Liver (tissue), 9 donors: ENCODE results near the gene MADD. TPM values are rescaled to one million over a fixed set of nuclear protein-coding genes. Genes with fewer than 3 reads are reported as not detected.
A peak's percentile ranks its signal among the peaks of the same experiment; 100 is the strongest.

ENCODE experiments used
- DNase-seq: peaks from one replicate; pipeline ENCODE4 v3.0.0-alpha.2; 2017; ENCODE audit warnings: low spot score
- H3K27ac ChIP-seq, 2 donors: one replicate each; pipeline ENCODE4 v1.7.0; 2013; ENCODE audit warnings: inconsistent platforms in 2 of 2, low read length in 2 of 2, control low read depth in 1 of 2, low read depth in 1 of 2, mild to moderate bottlenecking in 1 of 2
- H3K27me3 ChIP-seq, 4 donors: one replicate each; pipeline versions ENCODE4 v1.6.1 to v1.7.0; 2013; ENCODE audit warnings: low read length in 3 of 4, inconsistent platforms in 1 of 4, mild to moderate bottlenecking in 1 of 4, moderate library complexity in 1 of 4; ENCODE audit not compliant: control insufficient read depth in 4 of 4, insufficient read depth in 4 of 4
- H3K36me3 ChIP-seq, 4 donors: one replicate each; pipeline versions ENCODE4 v1.6.1 to v1.7.0; 2013; ENCODE audit warnings: low read length in 3 of 4, mild to moderate bottlenecking in 3 of 4, low read depth in 1 of 4, moderate library complexity in 1 of 4; ENCODE audit not compliant: control insufficient read depth in 4 of 4, insufficient read depth in 3 of 4
- H3K4me1 ChIP-seq, 4 donors: one replicate each; pipeline versions ENCODE4 v1.6.1 to v1.7.0; 2013; ENCODE audit warnings: low read length in 3 of 4, mild to moderate bottlenecking in 3 of 4, moderate library complexity in 1 of 4; ENCODE audit not compliant: control insufficient read depth in 4 of 4, insufficient read depth in 4 of 4
- H3K4me3 ChIP-seq, 3 donors: one replicate each; pipeline versions ENCODE4 v1.6.1 to v1.7.0; 2013; ENCODE audit warnings: low read length in 3 of 3, control low read depth in 1 of 3, low read depth in 1 of 3, mild to moderate bottlenecking in 1 of 3
- H3K9ac ChIP-seq, 2 donors: one replicate each; pipeline ENCODE4 v1.7.0; 2013; ENCODE audit warnings: low read length in 2 of 2, mild to moderate bottlenecking in 2 of 2, moderate library complexity in 2 of 2, control low read depth in 1 of 2, low read depth in 1 of 2
- H3K9me3 ChIP-seq, 4 donors: one replicate each; pipeline versions ENCODE4 v1.6.1 to v1.7.0; 2013; ENCODE audit warnings: low read length in 3 of 4; ENCODE audit not compliant: control insufficient read depth in 4 of 4
- CTCF ChIP-seq: fragments of 150-350 bp; IDR thresholded peaks from 2 replicates; pipeline ENCODE4 v1.5.1; 2017; ENCODE audit warnings: improper control_type of control experiment, low read depth, low read length; ENCODE audit not compliant: missing input control
- EGR1 ChIP-seq, 2 donors: IDR thresholded peaks; 2 replicates each; pipeline ENCODE4 v1.6.1; 2016 to 2018; ENCODE audit warnings: antibody characterized with exemption in 2 of 2, low read depth in 2 of 2
- FOXA1 ChIP-seq: IDR thresholded peaks from 2 replicates; pipeline ENCODE4 v1.6.1; 2016; ENCODE audit warnings: antibody characterized with exemption
- FOXA2 ChIP-seq: IDR thresholded peaks from 2 replicates; pipeline ENCODE4 v1.6.1; 2016; ENCODE audit warnings: antibody characterized with exemption
- GABPA ChIP-seq, 2 donors: IDR thresholded peaks in 1 of 2; conservative IDR thresholded peaks in 1 of 2; 2 replicates each; pipeline ENCODE4 v1.6.1; 2016; ENCODE audit warnings: antibody characterized with exemption in 2 of 2, mild to moderate bottlenecking in 1 of 2, moderate library complexity in 1 of 2
- HNF4A ChIP-seq, 2 donors: conservative IDR thresholded peaks; 2 replicates each; pipeline ENCODE4 v1.6.1; 2016; ENCODE audit warnings: antibody characterized with exemption in 2 of 2, mild to moderate bottlenecking in 2 of 2
- HNF4G ChIP-seq: IDR thresholded peaks from 2 replicates; pipeline ENCODE4 v1.6.1; 2016; ENCODE audit warnings: antibody characterized with exemption
- JUND ChIP-seq, 2 donors: IDR thresholded peaks; 2 replicates each; pipeline ENCODE4 v1.6.1; 2016; ENCODE audit warnings: antibody characterized with exemption in 2 of 2
- MAX ChIP-seq: IDR thresholded peaks from 2 replicates; pipeline ENCODE4 v1.6.1; 2016; ENCODE audit warnings: antibody characterized with exemption
- NR2F2 ChIP-seq: IDR thresholded peaks from 2 replicates; pipeline ENCODE4 v1.6.1; 2016; ENCODE audit warnings: antibody characterized with exemption
- RAD21 ChIP-seq, 2 donors: IDR thresholded peaks; 2 replicates each; pipeline ENCODE4 v1.6.1; 2016; ENCODE audit warnings: antibody characterized with exemption in 2 of 2, mild to moderate bottlenecking in 2 of 2
- RXRA ChIP-seq, 2 donors: IDR thresholded peaks; 2 replicates each; pipeline ENCODE4 v1.6.1; 2017 to 2018; ENCODE audit warnings: antibody characterized with exemption in 2 of 2, mild to moderate bottlenecking in 1 of 2
- SP1 ChIP-seq: IDR thresholded peaks from 2 replicates; pipeline ENCODE4 v1.6.1; 2018; ENCODE audit warnings: antibody characterized with exemption, mild to moderate bottlenecking
- TAF1 ChIP-seq: conservative IDR thresholded peaks from 2 replicates; pipeline ENCODE4 v1.6.1; 2016; ENCODE audit warnings: antibody characterized with exemption, mild to moderate bottlenecking
- YY1 ChIP-seq: IDR thresholded peaks from 2 replicates; pipeline ENCODE4 v1.6.1; 2016; ENCODE audit warnings: antibody characterized with exemption, mild to moderate bottlenecking
- WGBS: extraction: QIAGEN DNeasy Blood & Tissue Kit; methylation state at CpG from one replicate; pipeline ENCODE4 v1.1.7; 2013; 5-methylcytosine and 5-hydroxymethylcytosine counted together
- polyA plus RNA-seq, 2 donors: library from polyadenylated mRNA; stranded (reverse) in 1 of 2; unstranded in 1 of 2; fragments of 200-250 nt in 1 of 2; fragments of >200 nt in 1 of 2; fragmentation: Nextera tagmentation in 1 of 2; extraction: Ambion mirVana in 1 of 2; gene quantifications; one replicate each; pipeline versions ENCODE4 v1.2.1 to v1.2.3, GENCODE V29; 2013 to 2015
- total RNA-seq, 2 donors: library from RNA; depleted of rRNA; stranded (reverse); fragments of >200 nt; gene quantifications; one replicate each; pipeline ENCODE4 v1.2.3, GENCODE V29; 2014
- TF ChIP-seq, protein P1 (sequence below): IDR thresholded peaks from 2 replicates; pipeline ENCODE4 v1.6.1; 2016; ENCODE audit warnings: antibody characterized with exemption
- donor health status: healthy.
- donor health status: healthy.
- donor health status: healthy.
- donor health status: healthy.
- donor health status: healthy.

Gene MADD
- total and polyA plus RNA-seq, 4 donors, result 9.9 to 20.5 (median 11.1) TPM

DNA sequence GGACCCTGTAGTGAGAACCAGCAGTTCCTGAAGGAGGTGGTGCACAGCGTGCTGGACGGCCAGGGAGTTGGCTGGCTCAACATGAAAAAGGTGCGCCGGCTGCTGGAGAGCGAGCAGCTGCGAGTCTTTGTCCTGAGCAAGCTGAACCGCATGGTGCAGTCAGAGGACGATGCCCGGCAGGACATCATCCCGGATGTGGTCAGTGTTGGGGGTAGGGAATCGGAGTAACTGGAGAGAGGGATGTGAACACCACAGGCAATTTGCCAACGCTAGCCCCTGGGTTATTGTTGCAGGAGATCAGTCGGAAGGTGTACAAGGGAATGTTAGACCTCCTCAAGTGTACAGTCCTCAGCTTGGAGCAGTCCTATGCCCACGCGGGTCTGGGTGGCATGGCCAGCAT, 19.9 kb downstream of the MADD start:
- 92% methylated on average over 15 of the region's 15 CpGs for WGBS
- H3K9me3 ChIP-seq, result no peaks in the 10 kb centered on the region
- no peaks in the 10 kb centered on the region for H3K27me3 ChIP-seq
- H3K36me3 ChIP-seq, result peaks cover 10 to 80% (median 66%) of the 10 kb centered on the region in 4 donors
- no peak for DNase-seq
- no peak overlapping the region for H3K9ac ChIP-seq
- TF ChIP-seq SP1 (no peak), RXRA (IDR thresholded peaks at IDR 0.05) (peak; percentile 42 to 59)
- no peak overlapping the region for H3K4me3 ChIP-seq
- no peaks in the 10 kb centered on the region for H3K4me1 ChIP-seq
- H3K27ac ChIP-seq, result no peak overlapping the region

DNA sequence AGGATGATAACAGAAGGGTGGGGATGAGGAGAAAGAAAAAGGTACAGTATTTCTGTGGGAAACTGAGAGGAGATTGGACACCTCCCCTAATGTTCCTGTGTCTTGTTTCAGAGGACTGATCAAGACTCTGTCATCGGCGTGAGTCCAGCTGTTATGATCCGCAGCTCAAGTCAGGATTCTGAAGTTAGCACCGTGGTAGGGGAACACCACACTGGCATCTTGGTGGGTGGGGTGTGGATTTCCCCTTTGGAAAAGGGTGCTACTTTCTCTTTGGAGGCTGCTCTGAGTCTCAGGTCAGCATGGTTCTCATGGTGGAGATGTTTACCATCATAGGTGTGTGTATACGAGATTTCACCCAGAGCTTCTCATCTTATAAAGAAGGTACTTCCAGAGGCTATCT, 25.5 kb downstream of the MADD start:
- no peak for TF ChIP-seq EGR1 (IDR thresholded peaks at IDR 0.05; ENCODE audit: low read depth in 2 of 2)
- no peak for TF ChIP-seq SP1
- no peak for TF ChIP-seq YY1
- TF ChIP-seq FOXA1, result no peak
- TF ChIP-seq, protein P1, sequence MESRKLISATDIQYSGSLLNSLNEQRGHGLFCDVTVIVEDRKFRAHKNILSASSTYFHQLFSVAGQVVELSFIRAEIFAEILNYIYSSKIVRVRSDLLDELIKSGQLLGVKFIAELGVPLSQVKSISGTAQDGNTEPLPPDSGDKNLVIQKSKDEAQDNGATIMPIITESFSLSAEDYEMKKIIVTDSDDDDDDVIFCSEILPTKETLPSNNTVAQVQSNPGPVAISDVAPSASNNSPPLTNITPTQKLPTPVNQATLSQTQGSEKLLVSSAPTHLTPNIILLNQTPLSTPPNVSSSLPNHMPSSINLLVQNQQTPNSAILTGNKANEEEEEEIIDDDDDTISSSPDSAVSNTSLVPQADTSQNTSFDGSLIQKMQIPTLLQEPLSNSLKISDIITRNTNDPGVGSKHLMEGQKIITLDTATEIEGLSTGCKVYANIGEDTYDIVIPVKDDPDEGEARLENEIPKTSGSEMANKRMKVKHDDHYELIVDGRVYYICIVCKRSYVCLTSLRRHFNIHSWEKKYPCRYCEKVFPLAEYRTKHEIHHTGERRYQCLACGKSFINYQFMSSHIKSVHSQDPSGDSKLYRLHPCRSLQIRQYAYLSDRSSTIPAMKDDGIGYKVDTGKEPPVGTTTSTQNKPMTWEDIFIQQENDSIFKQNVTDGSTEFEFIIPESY, result no peak
- no peak for TF ChIP-seq HNF4G
- TF ChIP-seq NR2F2, result no peak
- no peak for TF ChIP-seq GABPA (IDR thresholded peaks at IDR 0.05 in 1 of 2, conservative IDR thresholded peaks at IDR 0.05 in 1 of 2)
- no peak for TF ChIP-seq CTCF
- TF ChIP-seq RAD21 (IDR thresholded peaks at IDR 0.05), result no peak
- no peak for TF ChIP-seq MAX
- TF ChIP-seq JUND (IDR thresholded peaks at IDR 0.05), result no peak
- no peak for TF ChIP-seq TAF1
- no peak for DNase-seq
- 97% methylated on average over 5 of the region's 5 CpGs for WGBS

GRCh38 chr11:47296045-47296444, 26.1 kb downstream of the MADD start:
- no peak overlapping the region for H3K27ac ChIP-seq
- no peak for TF ChIP-seq YY1
- TF ChIP-seq GABPA (IDR thresholded peaks at IDR 0.05 in 1 of 2, conservative IDR thresholded peaks at IDR 0.05 in 1 of 2), result no peak
- TF ChIP-seq RAD21 (IDR thresholded peaks at IDR 0.05), result no peak
- no peak for TF ChIP-seq CTCF
- no peak for TF ChIP-seq SP1
- TF ChIP-seq MAX, result no peak
- no peak for TF ChIP-seq FOXA2
- TF ChIP-seq EGR1 (IDR thresholded peaks at IDR 0.05; ENCODE audit: low read depth in 2 of 2), result no peak
- TF ChIP-seq TAF1, result no peak
- no peak for TF ChIP-seq HNF4A (conservative IDR thresholded peaks at IDR 0.05)
- TF ChIP-seq FOXA1, result no peak
- TF ChIP-seq, protein P1, result no peak
- TF ChIP-seq RXRA (IDR thresholded peaks at IDR 0.05), result no peak

More for the DNA sequence above, 25.5 kb downstream of the MADD start:
- Histone ChIP-seq H3K27ac (no peak overlapping the region), H3K36me3 (peaks cover 10 to 75% (median 63%) of the 10 kb centered on the region in 4 donors), H3K9me3 (peaks cover 0 to 3% (median 2%) of the 10 kb centered on the region in 4 donors), H3K9ac (no peak overlapping the region), H3K4me3 (no peak overlapping the region), H3K27me3 (no peaks in the 10 kb centered on the region), H3K4me1 (no peaks in the 10 kb centered on the region)

More at GRCh38 chr11:47296045-47296444, 26.1 kb downstream of the MADD start:
- DNase-seq, result no peak
- Histone ChIP-seq H3K9ac (no peak overlapping the region), H3K27me3 (no peaks in the 10 kb centered on the region), H3K4me3 (no peak overlapping the region), H3K9me3 (peaks cover 0 to 3% (median 2%) of the 10 kb centered on the region in 4 donors), H3K4me1 (no peaks in the 10 kb centered on the region), H3K36me3 (peaks cover 10 to 70% (median 58%) of the 10 kb centered on the region in 4 donors)
- 96% methylated on average over 4 of the region's 4 CpGs for WGBS
